Gastroesophageal sphincter (tissue), 3 donors: ENCODE measurements around the gene ATP11A.

Experiments
- CTCF ChIP-seq, 4 experiments: fragments of 200-600 bp in 2 of 4; fragments of 450-650 bp in 2 of 4; sonication (generic) in 1 of 4; IDR thresholded peaks; one replicate each; pipeline ENCODE4 v1.5.1; 2017 to 2019; ENCODE audit warnings: antibody characterized with exemption in 4 of 4, mild to moderate bottlenecking in 2 of 4, moderate library complexity in 2 of 4
- EP300 ChIP-seq: sonication (generic); formaldehyde crosslinking; IDR thresholded peaks from one replicate; pipeline ENCODE4 v1.6.1; 2017; ENCODE audit warnings: antibody characterized with exemption, mild to moderate bottlenecking
- POLR2A ChIP-seq, 2 donors: fragments of 450-650 bp; IDR thresholded peaks; one replicate each; pipeline ENCODE4 v1.6.1; 2017; ENCODE audit warnings: antibody characterized with exemption in 2 of 2, mild to moderate bottlenecking in 2 of 2, moderate library complexity in 1 of 2

DNA sequence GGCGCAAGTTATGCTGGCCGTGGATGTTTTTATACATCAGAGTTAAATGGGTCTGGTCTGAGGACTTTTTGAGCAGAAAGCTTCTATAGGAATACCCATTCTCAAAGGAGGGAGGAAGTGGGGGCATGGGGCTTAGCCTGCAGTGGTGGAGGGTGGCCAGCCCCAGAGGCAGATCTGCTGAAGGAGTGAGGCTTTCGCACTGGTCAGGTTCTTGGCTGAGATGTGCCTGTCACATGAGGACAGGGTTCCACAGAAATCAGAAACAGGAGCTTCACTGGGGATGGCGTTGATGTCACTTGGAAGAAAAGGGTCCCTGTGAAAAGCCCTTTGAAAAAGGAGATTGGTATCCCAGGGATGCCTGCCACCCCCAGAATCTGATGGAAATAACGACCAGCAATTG lies 178.5 kb downstream of the ATP11A start:
- TF ChIP-seq POLR2A (IDR thresholded peaks at IDR 0.05) = no peak
- no peak for TF ChIP-seq EP300
- no peak for TF ChIP-seq CTCF (IDR thresholded peaks at IDR 0.05)
